ENCODE data around the gene ART4. TPM values are rescaled to one million over a fixed set of nuclear protein-coding genes. Genes with fewer than 3 reads are reported as not detected.

The ART4 gene
- total and polyA plus RNA-seq, 9 donors: 0.05 to 5.6 (median 0.46) TPM

GRCh38 chr12:14840616-14841015, 2.7 kb downstream of the ART4 start:
- Histone ChIP-seq H3K4me3 (no peak overlapping the region), H3K9me3 (no peaks in the 10 kb centered on the region), H3K36me3 (no peaks in the 10 kb centered on the region), H3K27ac (no peak overlapping the region), H3K27me3 (no peaks in the 10 kb centered on the region), H3K4me1 (ENCODE audit: insufficient read depth) (peaks cover 4% of the 10 kb centered on the region)
- WGBS, 3 donors: 83 to 88% (median 84%) methylated on average over 4 of the region's 4 CpGs
- TF ChIP-seq EP300 (IDR thresholded peaks at IDR 0.05) (no peak), CTCF (IDR thresholded peaks at IDR 0.05) (no peak), POLR2A (IDR thresholded peaks at IDR 0.05) (no peak)
- no peak for DNase-seq
- intact Hi-C loops (cut with DNase I): loop anchor here in 3 of 4 donors (5.0 to 10.0 kb wide), 3 partner anchors 54 to 434 kb away; no protein-coding TSS in a partner anchor

- intact Hi-C loops (cut with DNase I): no loop called here
- TF ChIP-seq POLR2A (IDR thresholded peaks at IDR 0.05) (no peak), EP300 (IDR thresholded peaks at IDR 0.05) (no peak), CTCF (IDR thresholded peaks at IDR 0.05) (no peak)
Measured at GRCh38 chr12:14839262-14839661, 4.1 kb downstream of the ART4 start.

GRCh38 chr12:14836336-14837210, 6.8 kb downstream of the ART4 start:
- Histone ChIP-seq H3K36me3 (no peaks in the 10 kb centered on the region), H3K9me3 (no peaks in the 10 kb centered on the region), H3K27ac (no peak overlapping the region), H3K4me1 (ENCODE audit: insufficient read depth) (no peaks in the 10 kb centered on the region), H3K4me3 (no peak overlapping the region), H3K27me3 (no peaks in the 10 kb centered on the region)
- DNase-seq: no peak
- no peak for TF ChIP-seq CTCF (IDR thresholded peaks at IDR 0.05)
- 72 to 82% (median 79%) methylated on average over 7 of the region's 7 CpGs for WGBS, 3 donors
- intact Hi-C loops (cut with DNase I): no loop called here

More at GRCh38 chr12:14839262-14839661, 4.1 kb downstream of the ART4 start:
- Histone ChIP-seq H3K4me3 (no peak overlapping the region), H3K27ac (no peak overlapping the region), H3K4me1 (ENCODE audit: insufficient read depth) (peaks cover 2% of the 10 kb centered on the region), H3K9me3 (no peaks in the 10 kb centered on the region), H3K27me3 (no peaks in the 10 kb centered on the region), H3K36me3 (no peaks in the 10 kb centered on the region)
- 94 to 97% (median 95%) methylated on average over 1 of the region's 1 CpG for WGBS, 3 donors
- DNase-seq: no peak

GRCh38 chr12:14834509-14834908, 8.8 kb downstream of the ART4 start:
- no peaks in the 10 kb centered on the region for H3K36me3 ChIP-seq
- TF ChIP-seq CTCF (IDR thresholded peaks at IDR 0.05) (no peak), EP300 (IDR thresholded peaks at IDR 0.05) (no peak), POLR2A (IDR thresholded peaks at IDR 0.05) (no peak)
- H3K4me1 ChIP-seq (ENCODE audit: insufficient read depth): no peaks in the 10 kb centered on the region
- no peak for DNase-seq
- intact Hi-C loops (cut with DNase I): no loop called here
- no peaks in the 10 kb centered on the region for H3K9me3 ChIP-seq
- no peak overlapping the region for H3K27ac ChIP-seq
- H3K27me3 ChIP-seq: no peaks in the 10 kb centered on the region
- no peak overlapping the region for H3K4me3 ChIP-seq

Measured in ovary (tissue), 9 donors.